Endothelial cell (in vitro differentiated cells): ENCODE measurements around the gene METAP1D. TPM values are rescaled to one million over a fixed set of nuclear protein-coding genes. Genes with fewer than 3 reads are reported as not detected.

Experiments
- DNase-seq: peaks from one replicate; pipeline ENCODE4 v3.0.0; 2021; ENCODE audit warnings: low spot score
- H3K27ac Mint-ChIP-seq: one replicate; pipeline ENCODE4 v1.8.0; 2021; ENCODE audit warnings: mixed read lengths, inconsistent platforms; ENCODE audit not compliant: unreplicated experiment
- H3K27me3 Mint-ChIP-seq: one replicate; pipeline ENCODE4 v1.8.0; 2021; ENCODE audit warnings: mild to moderate bottlenecking, moderate library complexity, mixed read lengths, inconsistent platforms; ENCODE audit not compliant: unreplicated experiment
- H3K36me3 Mint-ChIP-seq: one replicate; pipeline ENCODE4 v1.8.0; 2021; ENCODE audit warnings: mild to moderate bottlenecking, low read depth, mixed read lengths, inconsistent platforms; ENCODE audit not compliant: unreplicated experiment
- H3K4me1 Mint-ChIP-seq: one replicate; pipeline ENCODE4 v1.8.0; 2021; ENCODE audit warnings: mild to moderate bottlenecking, mixed read lengths, inconsistent platforms; ENCODE audit not compliant: unreplicated experiment
- H3K4me3 Mint-ChIP-seq: one replicate; pipeline ENCODE4 v1.8.0; 2021; ENCODE audit warnings: mild to moderate bottlenecking, mixed read lengths, inconsistent platforms; ENCODE audit not compliant: unreplicated experiment
- H3K9me3 Mint-ChIP-seq: one replicate; pipeline ENCODE4 v1.8.0; 2021; ENCODE audit warnings: mixed read lengths, inconsistent platforms; ENCODE audit not compliant: unreplicated experiment
- CTCF ChIP-seq: fragments of 200-600 bp; sonication (generic); IDR thresholded peaks from one replicate; pipeline ENCODE4 v1.5.0; 2021; ENCODE audit warnings: antibody characterized with exemption; ENCODE audit not compliant: unreplicated experiment
- total RNA-seq: library from RNA; stranded (reverse); fragmentation: NEBNext Ultra II Directional; extraction: Animal tissue kit (Norgen Biotek cat#: 25700); gene quantifications from one replicate; pipeline ENCODE4 v1.2.1, GENCODE V29; 2021; ENCODE audit not compliant: unreplicated experiment

The METAP1D gene
- total RNA-seq, 1 donor from 2014 or later = 3.6 TPM

- H3K27ac Mint-ChIP-seq = no peak overlapping the region
- no peaks in the 10 kb centered on the region for H3K9me3 Mint-ChIP-seq
- H3K4me3 Mint-ChIP-seq = no peak overlapping the region
- H3K4me1 Mint-ChIP-seq = no peaks in the 10 kb centered on the region
- no peak for DNase-seq
- TF ChIP-seq CTCF = no peak
- H3K27me3 Mint-ChIP-seq = no peaks in the 10 kb centered on the region
- H3K36me3 Mint-ChIP-seq = no peaks in the 10 kb centered on the region
Measured at GRCh38 chr2:172038121-172038520, 38.4 kb downstream of the METAP1D start.

DNA sequence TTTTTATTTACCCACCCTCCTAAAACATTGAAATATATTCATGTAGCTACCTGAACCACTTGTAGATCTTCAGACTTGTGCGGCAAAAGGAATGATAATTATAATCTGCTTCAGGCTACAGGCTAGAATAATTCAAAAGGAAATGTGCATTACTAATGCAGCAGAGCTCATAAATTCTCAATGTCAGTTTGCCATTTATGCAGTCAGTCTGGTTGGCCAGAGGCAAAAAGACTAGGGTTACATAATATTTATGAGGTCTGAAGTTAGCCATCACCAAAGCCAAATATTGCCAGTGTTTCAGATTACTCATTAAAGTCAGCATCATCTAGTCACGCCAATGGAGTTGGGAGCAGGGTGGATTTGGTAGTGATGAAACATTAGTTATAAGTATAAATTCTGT, 38.9 kb downstream of the METAP1D start:
- H3K4me3 Mint-ChIP-seq = no peak overlapping the region
- no peaks in the 10 kb centered on the region for H3K36me3 Mint-ChIP-seq
- H3K4me1 Mint-ChIP-seq = no peaks in the 10 kb centered on the region
- DNase-seq = no peak
- H3K27ac Mint-ChIP-seq = no peak overlapping the region
- no peaks in the 10 kb centered on the region for H3K9me3 Mint-ChIP-seq
- H3K27me3 Mint-ChIP-seq = no peaks in the 10 kb centered on the region
- TF ChIP-seq CTCF = no peak

DNA sequence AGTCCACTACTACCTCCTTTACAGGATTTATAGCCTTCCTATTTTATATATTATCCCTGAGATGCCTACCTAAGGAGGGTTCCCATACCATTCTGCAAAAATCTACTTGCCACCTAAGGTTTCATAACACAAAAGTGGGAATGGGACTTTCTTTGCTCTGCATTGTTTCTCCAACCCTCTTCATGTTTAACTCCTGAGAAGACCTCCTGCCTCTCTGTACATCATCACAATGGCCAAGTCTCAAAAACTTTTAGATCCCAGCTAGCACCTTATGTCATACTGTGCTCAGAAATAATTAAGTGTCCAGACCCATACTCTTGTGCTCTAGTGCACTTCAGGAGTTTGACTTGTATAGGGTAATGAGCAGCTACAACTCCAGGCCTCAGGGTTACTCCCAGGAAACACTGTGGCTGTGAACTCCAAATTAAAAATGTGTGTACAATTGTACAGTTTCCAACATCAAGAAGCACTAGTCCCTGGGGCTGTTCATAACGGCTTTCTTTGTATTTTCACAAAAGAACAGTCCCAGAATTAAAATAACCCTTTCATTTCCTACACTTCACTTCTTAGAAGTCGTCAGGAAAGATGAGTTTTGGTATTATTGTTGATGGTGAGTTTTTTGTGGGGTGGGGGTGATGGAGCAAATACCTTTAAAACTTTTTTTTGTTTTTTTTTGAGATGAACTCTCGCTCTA, 39.4 kb downstream of the METAP1D start:
- no peak for TF ChIP-seq CTCF
- Mint-ChIP-seq H3K27ac (no peak overlapping the region), H3K4me3 (no peak overlapping the region), H3K4me1 (no peaks in the 10 kb centered on the region), H3K9me3 (no peaks in the 10 kb centered on the region), H3K27me3 (no peaks in the 10 kb centered on the region), H3K36me3 (no peaks in the 10 kb centered on the region)
- DNase-seq = no peak

- Mint-ChIP-seq H3K27ac (no peak overlapping the region), H3K36me3 (no peaks in the 10 kb centered on the region), H3K4me1 (no peaks in the 10 kb centered on the region), H3K27me3 (no peaks in the 10 kb centered on the region), H3K4me3 (no peak overlapping the region), H3K9me3 (no peaks in the 10 kb centered on the region)
- no peak for DNase-seq
- no peak for TF ChIP-seq CTCF
Measured at GRCh38 chr2:172040311-172040710, 40.6 kb downstream of the METAP1D start.

DNA sequence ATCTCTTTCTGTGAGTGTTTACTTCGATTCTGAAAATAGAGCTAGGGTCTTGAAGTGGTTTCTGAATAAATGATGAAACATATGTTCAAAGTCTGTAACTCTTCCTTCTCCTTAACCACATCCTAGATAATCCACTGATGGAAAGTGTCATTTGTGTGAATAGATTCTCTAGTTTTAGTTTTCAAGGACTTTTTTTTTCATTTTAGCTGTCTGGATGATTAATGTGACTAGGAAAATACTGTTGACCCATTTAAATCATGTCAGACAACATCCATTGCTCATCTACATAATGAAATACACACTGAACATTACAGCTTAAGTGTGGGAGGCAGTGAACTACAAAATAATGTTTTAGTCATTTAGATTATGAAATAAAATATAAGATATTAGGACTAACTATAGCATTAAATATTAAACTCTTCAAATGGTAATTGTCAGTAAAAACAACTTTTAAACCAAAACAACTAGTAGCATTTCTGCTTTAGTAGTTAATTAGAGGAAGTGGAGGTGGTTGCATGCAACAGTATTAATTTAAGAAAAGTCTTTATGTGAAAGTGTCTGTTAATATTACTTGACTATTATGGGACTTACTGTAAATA, 46.4 kb downstream of the METAP1D start:
- Mint-ChIP-seq H3K27ac (no peak overlapping the region), H3K9me3 (no peaks in the 10 kb centered on the region), H3K36me3 (no peaks in the 10 kb centered on the region), H3K4me3 (no peak overlapping the region), H3K27me3 (no peaks in the 10 kb centered on the region), H3K4me1 (no peaks in the 10 kb centered on the region)
- TF ChIP-seq CTCF = no peak
- no peak for DNase-seq
